Stimulated activated naive CD8-positive, alpha-beta T cell treated with anti-CD3 and anti-CD28 coated beads, Interleukin-15, Interleukin-2, amounts not matched to agents 100 U/mL and 50 U/mL, for 24 hours (primary cell): ENCODE measurements around the gene YIF1A.
"Not testable (repeated sequence)": the region's sequence is repeated elsewhere in the genome, so short reads cannot be mapped to it uniquely, and the experiment has no call there.

Source experiments
- ATAC-seq: fragments of 150-1000 bp; cut with Tn5 transposase; one replicate; pipeline ENCODE4 v1.10.0; 2021
- DNase-seq: peaks from one replicate; pipeline ENCODE4 v3.0.0; 2021

Gene YIF1A

DNA sequence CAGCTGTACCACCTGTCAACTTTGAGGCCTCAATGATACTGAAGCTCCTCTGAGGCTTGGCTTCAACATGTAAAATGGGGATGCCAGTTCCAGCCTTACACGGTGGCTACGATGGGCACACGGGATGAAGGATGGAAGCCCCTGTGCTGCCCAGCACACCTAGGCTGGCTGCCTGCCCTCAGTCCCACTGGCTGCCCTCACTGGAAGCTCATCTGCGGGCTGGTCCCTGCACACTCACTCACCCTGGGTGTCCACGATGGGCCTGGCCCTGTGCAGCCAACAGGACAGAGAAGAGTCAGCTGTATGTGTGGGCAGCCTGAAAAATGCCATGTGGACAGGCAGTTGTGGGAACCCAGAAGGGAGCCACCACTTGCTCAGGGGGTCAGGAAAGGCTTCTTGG is 2.2 kb downstream of the YIF1A start:
- DNase-seq: no peak
- no peak for ATAC-seq

DNA sequence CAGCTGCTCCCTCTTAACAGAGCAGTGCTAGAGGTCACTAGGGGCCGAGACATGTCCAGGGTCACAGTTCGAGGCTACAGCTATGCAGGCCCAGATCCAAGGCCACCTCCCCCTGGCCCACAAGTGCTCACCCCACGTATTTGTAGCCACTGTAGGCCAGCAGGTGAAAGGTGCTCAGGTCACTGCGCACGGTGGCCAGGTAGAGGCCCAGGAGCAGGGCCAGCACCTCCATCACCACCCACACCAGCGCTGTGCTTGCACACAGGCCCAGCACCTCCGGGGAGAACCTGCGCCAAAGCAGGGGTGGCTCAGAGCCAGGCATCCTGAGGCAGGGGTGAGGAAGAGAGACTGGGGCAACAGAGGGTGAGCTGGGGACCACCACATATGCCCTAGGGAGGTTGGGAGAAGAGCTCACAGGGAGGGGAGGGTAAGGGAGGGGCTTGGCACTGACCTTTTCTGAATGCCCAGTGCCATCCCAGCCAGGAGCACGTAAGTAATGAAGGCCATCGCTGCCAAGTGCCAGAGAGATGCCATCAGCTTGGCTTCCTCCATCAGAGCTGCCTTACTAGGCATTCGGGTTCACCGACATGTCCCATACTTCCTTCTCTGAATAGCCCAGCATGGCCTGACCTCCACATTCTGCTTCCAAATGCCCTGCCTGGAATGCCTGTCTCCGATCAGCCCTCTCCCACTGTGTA is 3.5 kb downstream of the YIF1A start:
- DNase-seq (no peak), ATAC-seq (no peak)

GRCh38 chr11:66284526-66285078 is 4.3 kb downstream of the YIF1A start:
- ATAC-seq (no peak), DNase-seq (no peak)

DNA sequence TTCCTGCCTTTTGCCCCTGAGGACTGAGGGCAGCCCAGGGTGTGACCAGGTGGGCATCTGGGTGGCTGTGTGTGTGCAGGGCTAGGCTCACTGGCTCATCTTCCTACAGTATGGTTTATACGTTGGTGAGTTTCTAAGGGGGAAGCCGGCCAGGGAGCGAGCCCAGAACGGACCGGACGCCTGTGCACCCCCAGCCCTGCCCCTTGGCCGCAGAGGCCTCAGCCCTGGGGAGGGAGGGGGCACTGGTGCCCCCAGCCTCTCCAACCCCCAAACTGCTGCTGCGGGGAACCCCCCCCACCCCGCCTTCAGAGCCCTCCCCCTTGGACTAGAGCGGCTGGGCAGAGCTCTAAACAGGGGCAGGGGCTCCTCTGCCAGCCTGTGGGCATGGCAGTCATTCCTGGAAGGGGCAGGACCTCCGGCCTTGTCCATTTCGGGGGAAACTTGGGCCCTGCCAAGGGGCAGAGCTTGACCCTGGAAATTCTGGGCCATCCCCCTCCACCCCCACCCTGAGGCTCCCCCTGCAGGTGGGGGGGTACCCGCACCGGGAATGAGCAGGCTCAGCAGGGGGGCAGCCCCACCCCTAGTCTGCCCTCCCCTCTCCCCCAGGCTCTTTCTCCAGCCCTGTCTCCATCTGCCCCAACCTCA is 5.4 kb downstream of the YIF1A start:
- ATAC-seq (no peak), DNase-seq (no peak)

DNA sequence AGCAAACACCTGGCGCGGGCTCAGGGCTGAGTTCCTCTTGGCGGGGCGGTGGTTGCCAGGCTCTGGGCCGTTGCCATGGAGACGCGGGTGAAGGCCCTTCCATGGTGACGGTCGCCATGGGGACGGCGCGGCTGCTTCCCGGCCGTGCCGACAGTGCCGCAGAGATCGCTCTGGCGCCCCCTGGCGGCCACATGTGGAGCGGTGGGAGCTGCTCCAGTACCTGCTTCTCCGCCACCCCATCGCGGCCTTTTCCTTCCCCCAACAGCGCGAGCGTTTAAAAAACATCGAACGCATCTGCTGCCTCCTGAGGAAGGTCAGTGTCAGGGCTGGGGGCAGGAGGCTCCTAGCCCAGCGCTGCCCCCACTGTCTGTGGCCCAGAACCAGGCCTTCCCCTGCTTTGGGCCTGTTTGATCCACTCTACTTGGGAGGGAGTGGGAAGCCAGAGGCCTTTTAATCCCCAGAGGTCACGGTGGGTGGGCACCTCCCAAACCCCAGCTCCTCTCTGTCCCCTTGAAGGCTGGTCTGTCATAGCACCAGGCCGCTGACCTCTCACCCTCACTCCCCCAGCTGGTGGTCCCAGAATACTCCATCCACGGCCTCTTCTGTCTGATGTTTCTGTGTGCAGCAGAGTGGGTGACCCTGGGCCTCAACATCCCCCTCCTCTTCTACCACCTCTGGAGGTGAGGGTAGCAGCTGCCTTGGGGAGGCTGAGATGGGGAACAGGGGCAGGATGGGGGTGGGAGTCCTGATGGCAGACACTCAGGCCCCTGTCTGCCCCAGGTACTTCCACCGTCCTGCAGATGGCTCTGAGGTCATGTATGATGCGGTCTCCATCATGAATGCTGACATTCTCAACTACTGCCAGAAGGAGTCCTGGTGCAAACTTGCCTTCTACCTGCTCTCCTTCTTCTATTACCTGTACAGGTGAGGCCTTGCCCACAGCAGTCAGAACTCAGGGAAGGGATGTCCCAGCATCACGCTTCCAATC is 6.2 kb downstream of the YIF1A start:
- ATAC-seq (peak; percentile 91), DNase-seq (peak; percentile 100)

DNA sequence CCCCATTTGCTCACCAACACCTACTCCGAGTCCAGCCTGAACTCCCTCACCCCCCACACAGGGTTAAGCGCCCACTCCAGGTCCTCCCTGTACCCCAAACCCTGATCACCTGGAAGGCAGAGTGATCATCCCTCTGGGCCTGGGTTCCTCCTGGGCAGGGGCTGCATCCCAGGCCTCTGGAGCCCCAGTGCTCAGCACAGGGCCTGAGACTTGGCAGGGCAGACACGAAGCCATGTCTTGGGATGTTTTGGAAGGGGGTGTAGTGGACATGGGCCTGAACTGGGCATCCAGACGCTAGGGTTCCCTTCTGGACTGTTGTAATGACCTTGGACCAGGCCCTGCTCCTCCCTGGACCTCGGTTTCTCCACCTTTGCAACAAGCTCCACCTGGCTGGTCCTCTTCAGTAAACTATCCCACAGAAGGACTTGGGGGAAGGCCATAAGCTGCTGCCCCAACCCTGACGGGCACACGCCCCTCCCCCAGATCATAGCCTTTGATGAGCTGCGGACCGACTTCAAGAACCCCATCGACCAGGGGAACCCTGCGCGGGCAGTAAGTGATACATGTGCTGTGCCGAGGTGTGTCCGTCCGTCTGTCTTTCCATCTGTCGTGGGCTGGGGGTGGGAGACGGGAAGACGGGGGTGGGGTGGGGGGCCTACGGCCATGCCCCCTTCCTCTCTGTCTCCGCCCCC is 7.0 kb downstream of the YIF1A start:
- DNase-seq: no peak
- peak; percentile 14 for ATAC-seq

DNA sequence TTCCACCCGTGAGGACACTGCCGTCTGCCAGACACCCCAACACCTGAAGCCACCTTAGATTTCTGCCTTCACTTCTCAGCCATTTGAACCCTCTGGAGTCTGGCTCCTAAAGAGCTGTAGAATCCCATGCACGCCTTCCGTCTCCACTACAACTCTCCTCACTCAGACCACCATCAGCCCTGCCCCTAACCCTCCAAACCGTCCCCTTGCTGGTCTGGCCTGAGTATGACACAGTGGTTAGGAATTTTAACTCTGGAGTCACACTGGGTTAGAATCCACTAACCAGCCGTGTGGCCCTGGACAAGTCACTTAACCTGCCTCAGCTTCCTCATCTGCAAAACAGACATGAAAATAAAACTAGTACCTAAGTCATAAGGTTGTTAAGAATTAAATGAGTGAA is 7.9 kb downstream of the YIF1A start:
- ATAC-seq: no peak
- no peak for DNase-seq

- DNase-seq: no peak
Measured at GRCh38 chr11:66280428-66280827, 8.5 kb downstream of the YIF1A start.

DNA sequence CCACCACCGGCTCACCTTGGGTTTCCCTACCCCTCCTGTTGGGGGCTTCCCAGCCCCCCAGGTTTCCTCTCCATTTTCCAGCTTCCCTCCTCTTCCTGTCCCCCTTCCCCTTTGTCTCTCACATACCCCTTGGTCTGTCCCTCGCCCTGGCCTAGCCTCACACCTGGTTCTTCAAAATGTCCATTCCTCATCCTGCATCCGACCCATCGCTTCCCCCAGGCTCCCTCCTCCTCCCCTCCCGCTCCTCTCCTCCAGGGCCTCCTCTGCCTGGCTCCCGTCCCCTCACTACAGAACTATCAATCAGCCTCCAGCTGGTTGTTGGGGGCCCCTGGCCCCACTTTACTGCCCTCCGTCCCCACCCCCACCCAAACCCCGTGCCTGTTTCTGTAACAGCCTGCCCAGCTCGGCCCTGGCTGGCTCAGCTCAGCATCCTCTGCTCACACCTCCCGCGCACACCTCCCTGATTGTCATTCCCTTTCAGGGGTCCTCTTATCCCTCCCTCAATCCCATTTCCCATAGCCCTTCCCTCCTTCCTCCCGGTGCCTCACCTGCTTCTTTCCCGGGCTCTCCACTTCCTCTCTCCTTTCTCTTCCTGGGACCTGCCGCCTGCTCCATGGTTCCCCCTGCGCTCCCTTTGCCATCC is 9.7 kb downstream of the YIF1A start:
- DNase-seq: no peak
- ATAC-seq: no peak

More at GRCh38 chr11:66280428-66280827, 8.5 kb downstream of the YIF1A start:
- no peak for ATAC-seq

GRCh38 chr11:66278363-66279091 is 10.4 kb downstream of the YIF1A start:
- no peak for DNase-seq
- ATAC-seq: no peak

GRCh38 chr11:66277471-66278362 is 11.2 kb downstream of the YIF1A start, which contains the start of gene CNIH2:
Gene CNIH2 (plus strand): TSS chr11:66278175. CDS start chr11:66278457, 282 bp downstream.
- DNase-seq (peak; percentile 60), ATAC-seq (no peak)

- not testable (repeated sequence) for DNase-seq, ATAC-seq
Measured at GRCh38 chr11:66277064-66277463, 11.9 kb downstream of the YIF1A start.

DNA sequence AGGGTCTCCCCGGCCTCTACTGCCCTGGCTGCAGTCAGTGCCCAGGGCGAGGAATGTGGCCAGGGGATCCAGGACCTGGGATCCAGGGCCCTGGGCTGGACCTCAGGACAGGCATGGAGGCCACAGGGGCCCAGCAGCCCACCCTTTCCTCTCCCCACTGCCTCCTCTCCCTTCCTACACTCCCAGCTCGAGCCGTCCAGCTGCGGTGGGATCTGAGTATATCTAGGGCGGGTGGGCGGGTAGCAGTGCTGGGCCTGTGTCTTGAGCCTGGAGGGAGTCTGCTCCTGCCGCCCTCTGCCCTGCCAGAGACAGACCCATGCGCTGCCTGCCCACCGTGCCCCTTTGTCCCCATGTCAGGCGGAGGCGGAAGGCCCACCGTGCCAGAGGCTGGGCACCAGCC is 12.3 kb downstream of the YIF1A start:
- DNase-seq, ATAC-seq: not testable (repeated sequence)

GRCh38 chr11:66275984-66276612 is 12.8 kb downstream of the YIF1A start:
- ATAC-seq (no peak), DNase-seq (no peak)

GRCh38 chr11:66275396-66275795 is 13.5 kb downstream of the YIF1A start:
- ATAC-seq (no peak), DNase-seq (no peak)

GRCh38 chr11:66274219-66274618 is 14.7 kb downstream of the YIF1A start:
- ATAC-seq (no peak), DNase-seq (no peak)

DNA sequence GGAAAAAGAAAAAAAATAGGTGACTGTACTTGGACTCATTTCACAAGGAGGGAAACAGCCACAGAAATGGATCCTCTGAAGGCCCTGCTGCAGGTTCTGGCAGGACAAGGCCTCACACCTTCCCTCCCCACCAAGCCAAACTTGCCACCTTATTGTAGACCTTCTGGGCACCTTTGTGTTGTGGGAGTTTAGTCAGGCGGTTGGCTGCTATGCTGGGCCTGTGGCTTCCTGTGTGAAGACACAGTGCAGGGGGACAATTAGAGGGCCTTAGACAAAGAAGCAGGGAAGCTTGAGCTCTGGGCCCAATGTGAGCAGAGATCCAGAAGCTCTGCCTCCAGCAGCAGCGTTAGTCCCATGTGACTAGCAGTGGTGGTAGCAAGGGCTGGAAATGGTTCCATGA is 16.3 kb downstream of the YIF1A start:
- ATAC-seq (no peak), DNase-seq (no peak)

DNA sequence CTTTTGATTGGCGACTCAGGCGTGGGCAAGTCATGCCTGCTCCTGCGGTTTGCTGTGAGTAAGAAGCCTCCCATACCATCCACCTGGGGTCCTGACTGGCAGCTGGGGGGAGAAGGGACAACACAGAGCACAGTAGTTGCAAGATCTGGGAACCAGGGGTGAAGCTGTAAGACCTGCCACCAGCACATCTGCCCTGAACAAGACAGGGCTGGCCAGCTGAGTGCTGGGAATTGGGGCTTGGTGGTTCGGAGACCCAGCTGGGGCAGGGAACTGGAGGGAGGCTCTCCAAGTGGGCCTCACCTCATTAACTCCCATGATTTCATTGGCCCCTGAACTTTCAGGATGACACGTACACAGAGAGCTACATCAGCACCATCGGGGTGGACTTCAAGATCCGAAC is 17.1 kb downstream of the YIF1A start:
- ATAC-seq (no peak), DNase-seq (no peak)
